Natural killer cell (primary cell): ENCODE measurements around the gene OR4S1. TPM values are rescaled to one million over a fixed set of nuclear protein-coding genes. Genes with fewer than 3 reads are reported as not detected.

Source experiments
- ATAC-seq, 3 donors: fragments of 150-1000 bp in 2 of 3; fragments of 200-7000 bp in 1 of 3; cut with Tn5 transposase; 1 replicate in 1 of 3; 2 replicates in 2 of 3; pipeline ENCODE4 v1.10.0; 2021; ENCODE audit warnings: mild to moderate bottlenecking in 2 of 3, moderate library complexity in 2 of 3
- DNase-seq, 2 donors: peaks; one replicate each; pipeline versions ENCODE4 v3.0.0 to v3.0.0-alpha.2; 2013 to 2021; ENCODE audit warnings: mixed read lengths in 1 of 2
- H3K27ac ChIP-seq: one replicate; pipeline ENCODE4 v1.5.1; 2013; ENCODE audit warnings: mild to moderate bottlenecking, low read length
- H3K27me3 ChIP-seq: one replicate; pipeline ENCODE4 v1.6.1; 2013; ENCODE audit warnings: low read length; ENCODE audit not compliant: control insufficient read depth, insufficient read depth
- H3K36me3 ChIP-seq: one replicate; pipeline ENCODE4 v1.6.1; 2013; ENCODE audit warnings: low read length; ENCODE audit not compliant: control insufficient read depth, insufficient read depth
- H3K4me1 ChIP-seq: one replicate; pipeline ENCODE4 v1.6.1; 2013; ENCODE audit warnings: low read length; ENCODE audit not compliant: control insufficient read depth, insufficient read depth
- H3K4me3 ChIP-seq: one replicate; pipeline ENCODE4 v1.5.1; 2013; ENCODE audit warnings: low read length
- H3K9me3 ChIP-seq: one replicate; pipeline ENCODE4 v1.6.1; 2013; ENCODE audit warnings: low read length; ENCODE audit not compliant: control insufficient read depth, insufficient read depth
- H3K27ac Mint-ChIP-seq, 2 donors: one replicate each; pipeline ENCODE4 v1.8.0; 2022; ENCODE audit warnings: mild to moderate bottlenecking in 2 of 2, mixed read lengths in 2 of 2, moderate library complexity in 1 of 2
- H3K27me3 Mint-ChIP-seq, 2 donors: one replicate each; pipeline ENCODE4 v1.8.0; 2022; ENCODE audit warnings: low read depth in 2 of 2, mixed read lengths in 2 of 2
- H3K36me3 Mint-ChIP-seq: one replicate; pipeline ENCODE4 v1.8.0; 2022; ENCODE audit warnings: mixed read lengths
- H3K4me1 Mint-ChIP-seq, 2 donors: one replicate each; pipeline ENCODE4 v1.8.0; 2022; ENCODE audit warnings: mixed read lengths in 2 of 2
- H3K4me3 Mint-ChIP-seq: one replicate; pipeline ENCODE4 v1.8.0; 2022; ENCODE audit warnings: mild to moderate bottlenecking, moderate library complexity, mixed read lengths
- H3K9me3 Mint-ChIP-seq, 2 donors: one replicate each; pipeline ENCODE4 v1.8.0; 2022; ENCODE audit warnings: mixed read lengths in 2 of 2
- CTCF ChIP-seq: fragments of 200-600 bp; IDR thresholded peaks from one replicate; pipeline ENCODE4 v1.8.0; 2022; ENCODE audit warnings: antibody characterized with exemption
- WGBS: methylation state at CpG from one replicate; pipeline ENCODE4 v1.1.7; 2013; ENCODE audit warnings: missing lambda C conversion rate; ENCODE audit not compliant: insufficient coverage; 5-methylcytosine and 5-hydroxymethylcytosine counted together
- intact Hi-C: fragments of 100-400 bp; cut with micrococcal nuclease; formaldehyde crosslinking; loops from one replicate; pipeline ENCODE4 v1.14.2; 2022
- total RNA-seq, 4 donors: library from RNA; stranded (reverse); fragments of 120-200 nt in 1 of 4; gene quantifications; one replicate each; pipeline versions ENCODE4 v1.2.3 to v1.2.4, GENCODE V29; 2013 to 2022

Gene OR4S1
- total RNA-seq: not detected
- not detected for total RNA-seq (2013)

DNA sequence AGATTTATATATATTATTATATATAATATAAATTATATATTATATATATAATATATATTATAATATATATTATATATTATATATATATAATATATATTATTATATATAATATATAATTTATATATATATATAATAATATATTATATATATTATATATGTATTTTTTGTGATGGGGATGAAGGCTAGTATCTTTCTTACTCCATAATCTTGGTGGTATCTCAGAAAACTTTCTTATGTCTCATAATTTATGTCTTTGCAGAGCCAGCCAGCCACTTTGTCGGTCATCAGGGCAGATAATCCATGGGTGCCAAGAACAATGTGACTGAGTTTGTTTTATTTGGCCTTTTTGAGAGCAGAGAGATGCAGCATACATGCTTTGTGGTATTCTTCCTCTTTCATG, at the start of gene OR4S1:
TSS of gene OR4S1 (plus strand) at position 301 of the 400 bp plus-strand sequence. CDS start at position 301, 0 bp downstream.
- peaks cover 11 to 19% of the 10 kb centered on the region in 2 donors for H3K27me3 Mint-ChIP-seq
- Histone ChIP-seq H3K36me3 (no peaks in the 10 kb centered on the region), H3K27me3 (no peaks in the 10 kb centered on the region), H3K4me3 (no peak within 1 kb of the TSS), H3K27ac (no peak within 1 kb of the TSS), H3K4me1 (no peaks in the 10 kb centered on the region), H3K9me3 (no peaks in the 10 kb centered on the region)
- ATAC-seq (no peak), DNase-seq (no peak)
- H3K27ac Mint-ChIP-seq: no peak within 1 kb of the TSS
- WGBS: 75% methylated on average over 1 of the region's 1 CpG
- H3K9me3 Mint-ChIP-seq: no peaks in the 10 kb centered on the region
- H3K36me3 Mint-ChIP-seq: no peaks in the 10 kb centered on the region
- intact Hi-C loops: no loop called here
- no peaks in the 10 kb centered on the region for H3K4me1 Mint-ChIP-seq
- no peak within 1 kb of the TSS for H3K4me3 Mint-ChIP-seq
- no peak for TF ChIP-seq CTCF

DNA sequence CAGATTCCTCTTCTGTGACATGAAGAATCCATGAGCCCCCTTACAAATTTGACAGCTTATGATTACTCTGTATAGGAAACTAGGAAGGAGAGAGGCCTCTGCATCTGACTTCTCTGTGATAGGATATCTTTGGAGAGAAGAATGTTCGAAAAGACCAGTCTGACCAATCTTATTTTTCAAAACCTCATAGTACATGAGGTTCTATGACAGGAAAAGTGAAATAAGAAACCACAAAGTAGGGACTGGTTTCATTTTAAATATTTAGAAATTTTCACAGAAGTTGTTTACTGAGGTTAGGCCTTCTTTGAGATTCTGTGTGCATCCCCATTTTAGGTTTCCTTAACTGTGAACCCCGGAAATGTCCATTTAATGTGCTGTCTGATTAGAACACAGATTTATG, 44.4 kb upstream of the OR4S1 start:
- H3K27me3 ChIP-seq: peaks cover 4% of the 10 kb centered on the region
- Mint-ChIP-seq H3K36me3 (no peaks in the 10 kb centered on the region), H3K9me3 (no peaks in the 10 kb centered on the region), H3K4me3 (no peak overlapping the region), H3K27ac (no peak overlapping the region), H3K4me1 (no peaks in the 10 kb centered on the region), H3K27me3 (peaks cover 8 to 18% of the 10 kb centered on the region in 2 donors)
- no peak overlapping the region for H3K4me3 ChIP-seq
- no peaks in the 10 kb centered on the region for H3K36me3 ChIP-seq
- no peak for TF ChIP-seq CTCF
- intact Hi-C loops: no loop called here
- no peaks in the 10 kb centered on the region for H3K4me1 ChIP-seq
- H3K9me3 ChIP-seq: no peaks in the 10 kb centered on the region
- WGBS: 78% methylated on average over 1 of the region's 2 CpGs
- H3K27ac ChIP-seq: no peak overlapping the region
- ATAC-seq (no peak), DNase-seq (no peak)

DNA sequence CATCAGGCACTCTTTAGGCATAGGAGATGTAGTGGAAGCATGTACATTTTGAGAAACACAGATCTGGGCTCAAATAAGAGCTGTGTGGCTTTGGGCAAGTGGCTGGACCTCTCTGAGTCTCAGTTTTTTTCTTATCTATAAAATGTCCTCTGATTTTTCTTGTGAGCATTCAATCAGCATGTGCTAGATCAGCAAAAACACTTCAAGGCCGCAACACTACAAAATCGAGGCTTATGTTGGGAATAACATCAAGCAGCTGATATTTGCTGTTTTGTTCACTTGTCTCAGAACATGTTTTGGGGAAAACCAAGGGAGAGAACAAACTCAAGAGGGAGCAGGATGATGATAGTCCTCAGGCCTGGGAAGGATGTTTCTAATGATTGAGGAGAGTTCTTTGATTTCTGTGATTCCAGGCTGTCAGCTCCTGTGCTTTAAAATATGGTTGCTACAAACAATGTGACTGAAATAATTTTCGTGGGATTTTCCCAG, 42.6 kb upstream of the OR4S1 start, which contains the start of gene OR4X1:
TSS of gene OR4X1 (plus strand) at position 439 of the 489 bp plus-strand sequence. CDS start at position 439, 0 bp downstream.
- Histone ChIP-seq H3K27me3 (no peaks in the 10 kb centered on the region), H3K9me3 (no peaks in the 10 kb centered on the region), H3K4me3 (no peak within 1 kb of the TSS), H3K27ac (no peak within 1 kb of the TSS), H3K36me3 (no peaks in the 10 kb centered on the region), H3K4me1 (no peaks in the 10 kb centered on the region)
- no peak for ATAC-seq
- H3K36me3 Mint-ChIP-seq: no peaks in the 10 kb centered on the region
- 41% methylated on average over 3 of the region's 3 CpGs for WGBS
- no peak for DNase-seq
- H3K27me3 Mint-ChIP-seq: peaks cover 5 to 7% of the 10 kb centered on the region in 2 donors
- intact Hi-C loops: no loop called here
- H3K4me3 Mint-ChIP-seq: no peak within 1 kb of the TSS
- TF ChIP-seq CTCF: no peak
- no peaks in the 10 kb centered on the region for H3K4me1 Mint-ChIP-seq
- H3K27ac Mint-ChIP-seq: no peak within 1 kb of the TSS
- H3K9me3 Mint-ChIP-seq: no peaks in the 10 kb centered on the region

DNA sequence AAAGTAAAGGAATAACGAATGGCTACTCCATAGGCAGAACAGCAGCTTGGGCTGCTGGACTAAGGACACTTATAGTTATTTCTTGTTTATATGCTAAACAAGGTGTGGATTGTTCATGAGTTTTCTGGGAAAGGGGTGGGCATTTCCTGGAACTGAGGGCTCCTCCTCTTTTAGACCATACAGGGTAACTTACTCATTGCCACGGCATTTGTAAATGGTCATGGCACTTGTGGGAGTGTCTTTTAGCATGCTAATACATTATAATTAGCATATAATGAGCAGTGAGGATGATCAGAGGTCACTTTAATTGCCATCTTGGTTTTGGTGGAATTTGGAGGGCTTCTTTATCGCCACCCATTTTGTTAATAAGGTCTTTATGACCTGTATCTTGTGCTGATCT, 35.4 kb upstream of the OR4S1 start:
- Mint-ChIP-seq H3K27me3 (peaks cover 3 to 25% of the 10 kb centered on the region in 2 donors), H3K4me3 (no peak overlapping the region), H3K27ac (no peak overlapping the region), H3K9me3 (peaks cover 0 to 2% of the 10 kb centered on the region in 2 donors), H3K4me1 (no peaks in the 10 kb centered on the region), H3K36me3 (no peaks in the 10 kb centered on the region)
- no peak for DNase-seq
- no peak for ATAC-seq
- Histone ChIP-seq H3K9me3 (no peaks in the 10 kb centered on the region), H3K4me3 (no peak overlapping the region), H3K36me3 (no peaks in the 10 kb centered on the region), H3K27ac (no peak overlapping the region), H3K4me1 (no peaks in the 10 kb centered on the region), H3K27me3 (no peaks in the 10 kb centered on the region)
- intact Hi-C loops: no loop called here
- TF ChIP-seq CTCF: no peak
- WGBS: 86% methylated on average over 2 of the region's 3 CpGs
